ENCODE results near the gene SATB2.
A peak's percentile ranks its signal among the peaks of the same experiment; 100 is the strongest.

Gene SATB2

DNA sequence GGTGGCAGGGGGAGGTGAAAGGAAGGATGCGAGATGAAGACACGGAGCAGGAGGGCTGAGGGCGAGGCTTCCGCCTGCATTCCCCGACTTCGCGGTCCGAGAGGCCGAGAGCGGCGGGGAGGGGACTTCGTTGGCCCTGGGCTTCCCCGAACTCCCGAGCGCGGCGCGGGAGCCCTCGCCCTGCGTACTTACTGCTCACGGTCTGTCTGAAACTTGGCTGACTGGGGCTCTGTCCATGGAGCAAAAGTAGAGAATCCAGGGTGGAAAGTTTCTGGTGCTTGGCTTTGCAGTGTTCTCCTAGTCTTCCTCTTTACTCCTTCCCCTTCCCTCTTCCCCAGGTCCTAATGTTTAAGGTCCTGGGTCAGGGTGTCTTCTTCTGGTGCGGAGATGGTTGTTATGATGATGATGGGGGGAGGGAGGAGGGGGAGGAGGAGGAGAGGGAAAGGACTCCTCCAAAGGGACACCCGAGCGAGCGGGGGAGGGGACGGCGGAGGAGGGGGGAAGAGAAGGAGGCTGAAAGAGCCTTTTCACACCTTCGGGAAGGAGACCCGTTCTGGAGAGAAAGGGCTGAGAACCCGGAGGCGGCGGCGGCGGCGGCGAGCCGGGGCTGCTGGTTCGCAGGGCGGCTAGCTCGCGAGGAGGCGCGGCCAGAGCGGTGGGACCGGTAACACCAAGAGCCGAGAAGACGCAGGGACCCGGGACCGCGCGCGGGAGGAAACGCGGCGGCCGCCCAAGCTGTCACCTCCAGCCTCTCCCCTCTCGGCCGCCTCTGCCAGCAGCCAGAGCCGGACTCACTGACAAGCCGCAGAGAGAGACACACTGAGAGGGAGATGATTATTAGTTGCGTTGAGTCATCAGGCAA lies at the start of gene SATB2:
TSS of gene SATB2 (minus strand) at position 793 of the 862 bp plus-strand sequence. CDS start 1,902 bp downstream, outside the sequence.
- peak; percentile 74 for DNase-seq

DNA sequence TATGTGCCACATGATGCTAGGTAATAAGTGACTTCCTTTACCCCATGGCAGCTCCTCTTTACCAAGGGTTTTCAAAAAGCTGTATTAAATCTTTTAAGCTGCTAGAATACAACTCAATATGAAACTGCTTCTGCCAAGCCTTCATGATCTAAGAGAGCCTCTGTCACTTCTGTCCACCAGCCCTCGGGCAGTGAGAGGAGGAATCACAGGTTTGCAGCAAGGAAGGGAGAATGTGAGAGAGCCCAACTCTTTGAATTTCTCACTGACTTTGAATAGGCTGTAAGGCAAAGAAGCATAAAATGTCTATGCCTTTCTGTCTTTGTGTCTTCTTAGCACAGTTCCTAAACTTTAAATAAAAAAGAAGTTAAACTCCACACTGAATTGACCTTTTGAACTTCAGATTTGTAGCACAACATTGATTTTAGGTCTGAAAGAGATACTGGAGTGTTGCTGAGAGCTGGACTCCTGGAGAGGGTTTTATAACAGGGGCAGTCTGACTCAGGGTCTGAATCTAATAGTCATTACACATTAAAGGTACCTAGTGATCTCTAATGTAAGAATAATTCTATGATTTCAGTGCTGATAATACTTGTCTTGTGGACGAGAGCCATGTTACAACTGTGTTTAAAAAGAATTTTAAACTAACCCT lies 48.1 kb upstream of the SATB2 start:
- DNase-seq: no peak

DNA sequence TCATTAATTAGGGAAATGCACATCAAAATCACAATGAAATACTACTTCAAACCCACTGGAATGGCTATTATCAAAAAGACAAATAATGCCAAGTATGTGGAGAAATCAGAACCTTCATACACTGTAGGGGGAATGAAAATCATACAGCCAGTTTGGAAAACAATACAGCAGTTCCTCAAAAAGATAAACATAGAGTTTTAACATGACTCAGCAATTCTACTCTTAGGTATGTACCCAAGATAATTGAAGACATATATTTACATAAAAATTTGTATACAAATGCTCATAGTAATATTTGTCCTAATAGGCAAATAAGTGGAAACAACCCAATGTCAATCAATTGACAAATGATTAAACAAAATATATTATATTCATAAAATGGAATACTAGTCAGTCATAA lies 45.4 kb upstream of the SATB2 start:
- DNase-seq: no peak

DNA sequence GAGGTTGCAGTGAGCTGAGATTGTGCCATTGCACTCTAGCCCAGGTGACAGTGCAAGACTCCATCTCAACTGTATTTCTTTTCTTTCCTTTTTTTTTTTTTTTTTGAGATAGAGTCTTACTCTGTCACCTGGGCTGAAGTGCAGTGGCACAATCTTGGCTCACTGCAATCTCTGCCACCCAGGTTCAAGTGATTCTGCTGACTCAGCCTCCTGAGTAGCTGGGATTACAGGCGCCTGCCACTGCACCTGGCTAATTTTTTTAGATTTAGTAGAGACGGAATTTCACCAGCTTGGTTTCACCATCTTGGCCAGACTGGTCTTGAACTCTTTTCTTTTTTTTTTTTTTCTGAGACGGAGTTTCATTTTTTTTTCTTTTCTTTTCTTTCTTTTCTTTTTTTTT lies 41.3 kb upstream of the SATB2 start:
- no peak for DNase-seq

DNA sequence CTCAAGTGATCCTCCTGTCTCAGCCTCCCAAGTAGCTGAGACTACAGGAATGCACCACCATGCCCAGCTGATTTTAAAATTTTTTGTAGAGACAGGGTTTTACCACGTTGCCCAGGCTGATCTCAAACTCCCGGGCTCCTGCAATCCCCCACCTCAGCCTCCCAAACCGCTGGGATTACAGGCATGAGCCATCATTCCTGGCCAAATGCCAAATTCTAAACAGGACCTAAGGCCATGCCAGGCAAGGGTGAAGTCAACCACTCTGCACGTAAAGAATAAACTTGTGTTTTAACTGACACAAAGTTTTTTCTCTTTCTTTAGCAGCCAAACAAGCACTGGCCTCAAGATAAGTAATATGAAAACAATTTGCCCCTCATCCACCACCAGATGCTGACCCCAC lies 37.4 kb upstream of the SATB2 start:
- DNase-seq: peak; percentile 60

DNA sequence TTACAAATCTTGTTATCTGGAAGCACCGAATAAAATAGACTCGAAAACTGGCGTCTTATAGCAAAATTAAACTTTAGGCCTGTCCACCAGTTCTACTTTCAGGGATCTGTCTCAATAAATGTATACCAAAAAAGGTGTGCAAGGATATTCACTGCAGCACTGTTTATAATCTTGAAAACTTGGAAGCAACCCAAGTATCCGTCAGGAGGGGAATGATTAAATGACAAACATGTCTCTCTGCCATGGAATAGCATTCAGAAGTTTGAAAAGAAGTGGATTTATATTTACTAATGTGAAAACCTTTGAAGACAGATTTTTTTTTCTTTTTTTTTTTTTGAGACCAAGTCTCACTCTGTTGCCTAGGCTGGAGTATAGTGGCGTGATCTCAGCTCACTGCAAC lies 32.3 kb upstream of the SATB2 start:
- DNase-seq: peak; percentile 45

DNA sequence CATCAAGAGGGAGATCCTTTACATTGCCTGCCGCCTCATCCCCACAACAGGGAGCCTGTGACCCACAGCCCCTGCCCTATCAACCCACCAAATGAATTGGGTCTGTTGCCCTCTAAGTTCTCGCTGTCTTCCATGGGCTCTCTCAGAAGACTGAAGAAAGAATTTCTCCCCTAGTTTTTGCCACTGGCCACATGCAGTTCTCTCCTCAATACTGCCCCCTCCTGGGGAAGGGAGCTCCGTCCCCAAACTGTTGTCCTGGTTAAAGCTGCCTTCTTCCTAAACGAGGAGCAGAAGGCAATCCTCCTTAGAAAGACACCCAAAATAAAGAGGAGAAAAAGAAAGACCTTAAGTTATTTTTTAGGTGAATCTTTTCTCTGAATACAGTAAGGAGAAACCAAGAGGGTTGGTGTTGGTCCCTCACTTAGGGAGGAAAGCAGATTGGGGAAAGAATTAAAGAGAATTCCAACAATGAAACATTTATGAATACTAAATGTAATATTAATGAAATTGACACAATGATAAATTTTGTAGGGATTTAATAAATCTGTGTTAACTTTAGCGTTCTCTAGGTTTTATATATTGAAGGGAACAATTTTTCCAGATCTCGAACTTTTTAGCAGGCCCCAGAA lies 31.1 kb upstream of the SATB2 start:
- peak; percentile 74 for DNase-seq

DNA sequence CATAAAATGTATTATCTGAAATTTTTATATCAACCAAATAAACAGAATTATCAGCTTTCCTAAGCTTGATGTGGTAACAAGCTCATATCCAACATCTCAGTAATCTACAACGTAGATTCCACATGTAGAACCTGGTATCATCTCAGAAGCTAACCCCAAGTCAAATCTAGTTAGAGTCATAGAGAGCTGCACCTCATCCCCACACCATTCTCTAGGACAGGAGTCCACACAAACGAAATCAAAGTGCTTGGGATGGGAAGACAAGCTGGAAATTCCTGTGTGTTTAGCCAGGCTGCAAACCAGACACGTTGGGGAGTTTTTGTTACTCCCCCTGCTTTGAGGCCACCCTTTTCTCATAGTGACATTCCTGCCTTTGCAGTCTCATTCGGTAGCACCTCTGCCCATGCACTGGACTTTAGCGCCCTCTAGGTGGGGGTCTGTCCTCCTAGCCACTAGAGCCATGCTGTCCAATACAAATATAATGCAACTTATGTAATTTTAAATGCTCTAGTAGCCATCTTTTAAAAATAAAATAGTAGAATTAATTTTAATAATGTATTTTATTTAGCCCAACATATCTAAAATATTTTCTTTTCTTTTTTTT lies 28.1 kb upstream of the SATB2 start:
- peak; percentile 82 for DNase-seq

DNA sequence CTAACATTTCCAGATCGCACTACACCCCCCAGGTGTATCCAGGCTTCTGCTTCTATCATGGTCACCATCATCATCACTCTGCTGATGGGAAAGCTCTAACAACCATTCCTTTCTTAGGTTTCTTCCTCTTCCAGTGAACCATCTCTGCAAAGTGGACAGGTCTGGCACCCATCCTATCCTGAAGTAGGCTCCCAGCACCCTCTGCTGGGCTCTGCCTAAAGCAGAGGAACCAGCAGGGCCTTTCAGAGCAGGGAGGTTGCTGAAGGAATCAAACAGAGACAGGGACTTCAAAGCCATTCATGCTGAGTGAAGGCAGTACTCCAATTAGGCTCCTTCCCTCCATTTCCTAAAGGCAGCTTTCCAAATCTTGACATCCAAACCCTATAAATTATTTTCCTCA lies 27.2 kb upstream of the SATB2 start:
- DNase-seq: peak; percentile 61

DNA sequence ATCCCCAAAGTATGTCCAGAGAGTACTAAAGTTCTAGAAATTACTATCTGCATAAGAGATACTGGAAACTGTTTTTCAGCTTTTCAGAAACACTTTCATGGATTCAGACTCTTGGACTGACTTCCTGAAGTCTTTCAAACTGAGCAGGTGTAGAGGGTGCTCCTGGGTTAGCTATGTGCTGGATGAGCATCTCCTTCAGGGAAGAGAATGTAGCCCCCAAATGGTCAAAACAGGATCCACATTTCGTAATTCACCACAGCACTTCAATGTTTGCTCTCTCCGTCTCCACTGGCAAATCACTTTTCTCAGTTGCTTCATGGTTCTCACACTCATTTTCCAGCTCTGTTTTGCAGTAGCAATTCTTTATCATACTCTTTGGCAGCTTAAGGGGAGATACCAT lies 23.2 kb upstream of the SATB2 start:
- no peak for DNase-seq

DNA sequence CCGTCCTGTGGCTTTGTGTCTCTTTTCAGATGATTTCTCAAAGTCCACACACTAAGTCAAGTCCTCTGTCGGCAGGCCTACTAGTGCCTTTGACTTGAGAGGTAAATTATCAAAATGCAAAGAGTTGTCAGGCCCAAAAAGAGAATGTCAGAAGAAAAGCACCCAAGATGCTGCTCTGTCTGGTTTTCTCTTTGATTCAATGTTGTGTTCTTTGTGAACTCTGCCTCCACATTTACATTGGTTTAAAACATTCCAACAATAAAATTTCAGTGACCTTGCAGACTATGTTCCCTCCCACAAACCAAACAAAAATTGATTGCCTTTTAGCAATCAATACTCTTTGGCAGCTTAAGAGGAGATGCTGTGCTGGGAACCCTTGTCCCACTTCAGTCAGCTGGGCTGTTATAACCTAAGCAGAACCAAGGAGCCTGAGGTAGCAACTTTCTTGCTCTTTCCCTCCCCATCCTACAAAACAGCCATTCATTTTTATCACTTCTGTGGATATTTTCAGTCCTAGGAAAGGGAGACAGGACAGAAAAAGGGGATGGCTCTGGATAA lies 19.6 kb upstream of the SATB2 start:
- no peak for DNase-seq

DNA sequence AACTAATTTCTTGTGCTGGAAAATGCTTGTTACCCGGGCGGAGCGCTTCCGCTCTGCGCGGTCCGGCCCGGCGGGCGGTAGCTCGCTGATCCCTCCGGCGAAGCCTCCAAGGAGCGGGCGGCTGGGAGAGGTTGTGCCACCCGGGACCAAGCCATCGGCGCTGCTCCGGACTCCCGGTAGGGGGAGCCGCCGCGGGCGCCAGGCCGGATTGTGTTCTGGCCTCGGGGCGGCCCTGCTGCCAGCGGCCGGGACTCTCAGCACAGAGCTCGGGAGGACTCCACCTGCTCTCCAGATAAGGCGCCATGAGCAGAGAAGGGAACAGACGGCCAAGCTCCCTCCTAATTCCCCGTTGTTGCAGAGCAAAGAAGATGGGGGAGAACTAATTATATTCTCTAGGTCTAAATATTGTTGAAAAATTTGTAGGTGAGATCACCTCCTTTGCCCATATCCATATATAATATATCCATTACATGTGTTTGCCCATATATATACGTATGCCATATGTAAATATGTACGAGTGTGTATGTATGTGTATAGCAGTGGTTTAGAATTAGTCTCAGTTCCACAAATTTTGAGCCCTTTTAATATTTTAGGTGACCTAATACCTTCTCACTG lies 13.8 kb upstream of the SATB2 start:
- DNase-seq: peak; percentile 92

DNA sequence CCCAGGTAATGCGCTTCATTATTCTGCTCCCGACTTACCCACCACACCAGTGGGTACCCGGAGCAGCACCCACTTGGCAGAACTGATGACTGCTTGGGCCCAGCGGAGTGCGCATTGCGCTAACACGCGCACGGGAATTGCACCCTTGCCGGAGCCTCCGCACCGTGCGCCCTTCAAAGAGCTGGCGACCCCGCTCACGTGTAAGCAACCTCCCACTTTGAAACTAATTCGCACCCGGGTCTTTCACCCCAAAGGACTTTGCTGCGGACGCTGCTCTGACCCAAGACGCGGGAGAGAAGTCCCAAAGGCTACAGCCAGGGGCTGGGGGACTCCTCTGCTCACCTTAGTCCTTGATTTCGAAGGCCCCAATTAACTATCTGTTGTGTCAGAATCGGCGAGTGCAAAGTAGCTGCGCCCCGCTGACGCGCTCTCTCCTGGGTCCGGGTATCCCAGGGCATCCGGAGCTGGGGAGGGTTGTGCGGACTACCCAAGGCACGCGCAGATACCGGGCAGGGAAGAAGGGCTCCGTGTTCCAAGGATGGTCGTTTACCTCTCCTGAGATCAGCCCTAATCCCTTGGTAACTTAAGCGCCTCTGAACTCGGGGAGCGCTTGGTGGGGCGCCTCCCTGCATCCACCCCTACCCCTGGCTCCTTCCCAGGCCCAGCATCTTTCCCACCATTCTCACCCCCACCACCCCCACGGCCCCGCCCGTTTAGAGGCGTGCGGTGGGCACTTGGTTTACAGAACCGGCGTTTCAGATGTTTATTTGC lies 13.1 kb upstream of the SATB2 start:
- DNase-seq: no peak

DNA sequence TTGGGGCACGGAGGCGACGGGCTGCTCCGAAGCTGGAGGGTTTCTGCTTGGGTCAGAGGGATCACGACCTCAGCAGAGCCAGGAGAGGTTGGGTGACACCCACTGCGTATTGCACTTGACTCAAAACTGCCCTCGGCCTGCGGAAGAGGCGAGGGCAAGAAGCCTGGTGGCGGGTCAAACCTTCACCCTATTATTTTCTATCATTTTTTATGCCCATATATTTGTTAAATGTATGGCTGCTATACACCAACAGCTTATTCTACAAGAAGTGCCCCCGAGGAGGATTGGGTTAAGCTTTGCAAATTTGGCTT lies 12.6 kb upstream of the SATB2 start:
- DNase-seq: no peak

DNA sequence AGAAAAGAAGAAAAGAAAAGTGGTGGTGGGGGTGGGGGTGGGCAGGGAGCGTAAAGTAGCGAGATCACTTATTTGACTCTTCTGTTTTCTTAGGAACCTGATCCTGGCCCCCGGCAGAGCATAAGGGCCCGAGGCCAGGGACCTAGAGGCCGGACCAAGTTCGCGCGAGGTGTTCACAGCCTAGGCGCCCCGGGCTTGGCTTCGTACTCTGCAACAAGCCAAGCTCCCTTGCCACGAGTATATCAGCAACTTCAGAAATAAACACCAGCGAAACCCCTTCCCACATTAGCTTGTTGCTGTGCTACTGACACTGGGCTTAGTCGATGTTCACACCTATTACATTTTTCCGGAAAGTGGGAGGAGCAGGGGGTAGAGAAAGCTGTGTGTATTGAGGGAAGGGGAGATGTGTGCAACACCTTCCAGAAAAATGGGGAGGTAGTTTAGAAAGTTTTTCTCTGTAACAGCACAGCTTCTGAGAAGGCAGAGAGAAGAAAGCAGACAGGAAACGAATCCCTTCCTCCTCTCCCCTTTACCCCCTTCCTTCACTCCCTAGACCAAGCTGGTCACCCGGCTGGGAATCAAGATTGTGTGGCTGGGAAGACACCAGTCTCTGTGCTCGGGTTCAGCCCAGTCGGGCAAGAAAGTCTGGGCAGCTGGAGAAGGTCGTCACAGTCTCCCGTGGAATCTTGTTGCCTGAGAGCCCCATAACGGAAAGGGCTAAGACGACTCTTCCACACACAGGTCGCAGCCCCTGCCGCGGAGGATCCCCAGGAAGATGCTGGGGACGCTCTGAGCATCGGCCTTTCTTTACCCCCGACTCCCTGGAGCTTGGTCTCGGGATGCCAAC lies 12.0 kb upstream of the SATB2 start:
- no peak for DNase-seq

DNA sequence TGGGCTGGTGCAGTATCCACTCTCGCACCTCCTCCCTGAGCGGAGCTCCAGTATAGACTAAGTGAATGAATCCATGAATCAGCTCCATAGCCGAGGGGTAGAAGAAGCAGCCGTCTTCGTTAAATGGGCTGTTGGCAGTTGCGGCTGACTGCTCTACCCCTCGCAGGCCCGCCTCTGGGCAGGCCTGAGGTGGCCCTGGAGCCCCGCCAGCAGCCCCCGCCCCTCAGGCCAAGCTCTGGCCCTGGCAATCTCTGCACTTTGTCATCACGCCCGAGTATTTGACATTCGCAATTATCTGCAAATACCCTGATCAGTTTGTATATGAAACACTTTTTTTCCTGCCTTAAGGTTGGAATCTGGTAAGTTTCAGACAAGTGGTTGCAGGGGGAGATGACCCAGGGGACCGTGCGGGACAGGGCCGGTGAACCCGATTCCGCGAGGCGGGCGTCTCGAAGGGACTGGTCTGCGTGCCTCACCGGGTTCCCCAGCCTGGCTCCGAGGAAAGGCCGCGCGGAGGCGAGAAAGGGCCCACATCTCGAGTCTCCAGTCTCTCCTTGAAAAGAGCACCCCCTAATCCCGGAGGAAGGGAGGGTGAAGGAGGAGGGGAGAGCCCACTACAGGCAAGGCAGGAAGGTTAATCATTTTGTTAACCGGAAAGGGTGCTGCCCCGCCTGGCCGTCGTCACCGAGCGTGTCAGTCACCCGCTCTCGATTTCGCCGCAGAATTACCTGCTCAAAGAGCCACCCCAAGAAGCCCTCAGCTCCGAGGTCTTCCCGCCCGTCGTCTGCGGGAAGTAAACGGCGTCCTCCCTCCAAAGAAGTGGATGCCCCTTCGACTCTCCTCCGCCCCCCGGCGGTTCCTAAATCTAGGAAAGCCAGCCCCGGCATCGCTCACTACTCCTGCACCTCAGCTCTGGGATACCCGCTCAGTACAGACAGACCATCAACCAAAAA lies 11.1 kb upstream of the SATB2 start:
- no peak for DNase-seq

DNA sequence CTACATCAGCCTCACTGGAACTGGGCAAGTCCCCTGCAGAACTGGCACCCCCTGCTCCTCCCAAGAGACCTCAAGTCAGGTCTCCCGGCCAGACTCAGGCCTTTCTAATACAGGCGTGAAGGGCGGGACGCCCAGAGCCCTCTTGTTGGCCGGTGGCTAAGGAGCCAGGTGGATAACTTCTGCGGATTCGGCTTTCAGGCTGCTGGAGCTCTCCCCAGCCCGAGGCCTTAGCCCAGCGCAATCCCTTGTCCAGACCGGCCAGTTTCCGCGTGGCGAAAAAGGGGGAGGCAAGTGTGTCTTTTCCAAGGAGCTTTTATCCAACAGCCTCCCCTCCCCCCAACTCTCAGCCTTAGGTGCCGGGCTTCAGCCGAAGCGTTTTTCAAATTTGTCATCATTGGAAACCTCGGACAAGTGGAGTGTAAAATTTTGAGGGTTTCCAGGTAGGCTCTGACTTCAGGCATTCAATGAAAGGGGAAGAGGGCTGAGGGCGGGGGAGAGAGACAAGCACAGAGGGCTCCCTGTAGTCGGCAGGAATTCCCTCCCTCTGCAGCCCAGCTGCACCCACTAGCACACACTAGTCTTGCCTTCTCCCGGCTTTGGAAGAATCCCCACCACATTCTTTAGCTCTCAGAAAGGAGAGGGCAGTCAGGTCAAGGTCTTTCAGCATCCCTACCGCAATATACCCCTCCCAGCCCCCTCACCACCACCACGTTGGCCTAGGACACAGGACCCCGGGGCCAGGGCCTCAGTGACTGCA lies 9.5 kb upstream of the SATB2 start:
- DNase-seq: no peak

DNA sequence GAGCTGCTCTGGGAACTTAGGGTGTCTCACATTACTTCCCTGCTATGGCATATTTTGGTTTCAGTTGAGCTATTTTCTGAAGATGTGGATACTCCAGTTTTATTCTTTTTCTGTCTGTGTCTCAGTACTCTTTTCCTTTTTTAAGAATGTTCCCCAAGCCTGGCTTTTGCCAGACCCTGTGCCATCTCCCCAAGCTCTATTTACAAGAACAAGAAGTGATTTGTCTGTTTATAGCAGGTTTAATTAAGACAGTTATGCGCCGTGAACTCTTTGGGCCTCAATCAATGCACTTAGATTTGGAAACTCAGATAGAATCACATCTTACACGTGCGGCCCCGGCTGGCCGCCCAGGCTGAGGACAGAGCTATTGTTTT lies 8.9 kb upstream of the SATB2 start:
- DNase-seq: no peak

DNA sequence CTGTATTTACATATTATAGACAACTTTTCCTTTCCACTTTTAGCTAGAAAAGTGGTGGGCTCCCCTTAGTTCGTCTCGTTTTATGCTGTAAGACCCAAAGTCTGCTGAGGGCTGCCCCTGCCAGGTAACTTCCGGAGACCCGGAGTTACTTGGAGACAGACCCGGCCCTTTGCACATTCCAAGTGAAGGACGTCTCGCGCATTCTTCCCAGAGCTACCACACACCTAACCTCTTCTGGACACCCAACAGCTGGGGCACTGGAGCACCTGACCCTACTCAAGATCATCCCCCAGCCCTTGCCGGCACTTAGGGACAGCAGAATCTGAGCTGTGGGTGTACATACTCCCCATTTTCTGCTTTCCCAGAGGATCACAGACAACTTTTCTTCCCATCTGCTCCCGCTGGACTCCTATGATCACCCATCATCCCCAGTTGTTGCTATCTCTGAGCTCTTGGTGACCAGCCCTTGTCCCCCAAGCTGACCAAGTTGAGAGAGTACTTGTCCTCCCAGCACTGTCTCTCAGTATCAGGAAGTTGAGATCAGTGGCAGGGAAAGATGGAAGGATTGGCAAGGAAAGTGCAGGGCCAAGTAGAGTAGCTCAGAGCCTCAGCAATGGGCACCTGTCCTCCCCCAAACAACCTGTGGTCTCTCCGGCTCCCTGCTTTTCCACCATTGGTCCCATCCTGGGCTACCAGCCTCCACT lies 8.4 kb upstream of the SATB2 start:
- no peak for DNase-seq
